HEK293 (cell line): Measurements from ENCODE around the gene KCNT1.

Experiments used
- CTCF ChIA-PET: fragments of 350-600 bp; formaldehyde crosslinking; extraction: SDS; loops from one replicate; lab custom pipeline; 2021; ENCODE audit warnings: antibody characterized with exemption; lab: Yijun Ruan, JAX
- POLR2A ChIA-PET: fragments of 300-600 bp; formaldehyde crosslinking; extraction: SDS; loops from one replicate; lab custom pipeline; 2020; ENCODE audit warnings: antibody characterized with exemption, inconsistent platforms; lab: Yijun Ruan, JAX
- H3K27ac ChIP-seq: fragments of 200-500 bp; sonication (Bioruptor generic); 2 replicates; pipeline ENCODE4 v1.5.1; 2014; ENCODE audit warnings: low read depth, low read length, control low read depth, inconsistent platforms; ENCODE audit errors: extremely low read depth
- H3K36me3 ChIP-seq, 2 experiments: fragments of 200-500 bp in 1 of 2; sonication (Bioruptor generic) in 1 of 2; 1 replicate in 1 of 2; 2 replicates in 1 of 2; pipeline ENCODE4 v1.5.1; 2014 to 2017; ENCODE audit warnings: inconsistent platforms in 2 of 2, low read length in 2 of 2; ENCODE audit not compliant: control insufficient read depth in 2 of 2, insufficient read depth in 1 of 2
- H3K4me1 ChIP-seq: fragments of 200-500 bp; sonication (Bioruptor generic); 2 replicates; pipeline ENCODE4 v1.5.1; 2014; ENCODE audit warnings: mild to moderate bottlenecking, low read length, inconsistent platforms; ENCODE audit not compliant: control insufficient read depth, insufficient read depth
- H3K4me3 ChIP-seq: 2 replicates; pipeline ENCODE4 v1.5.1; 2011; ENCODE audit warnings: low read depth, mild to moderate bottlenecking, control low read depth, low read length, moderate library complexity
- H3K9me3 ChIP-seq: fragments of 200-500 bp; sonication (Bioruptor generic); 2 replicates; pipeline ENCODE4 v1.5.1; 2014; ENCODE audit warnings: low read depth, low read length, inconsistent platforms; ENCODE audit not compliant: control insufficient read depth, insufficient read depth
- ELK4 ChIP-seq: IDR thresholded peaks from 2 replicates; pipeline ENCODE4 v1.6.1; 2011; ENCODE audit warnings: mild to moderate bottlenecking, low read depth, low read length, borderline replicate concordance
- KLF17 ChIP-seq: fragments of 450-650 bp; formaldehyde crosslinking; IDR thresholded peaks from 2 replicates; pipeline ENCODE4 v1.5.1; 2016; ENCODE audit warnings: missing biosample characterization, missing genetic modification characterization
- KLF7 ChIP-seq: fragments of 450-650 bp; formaldehyde crosslinking; IDR thresholded peaks from 2 replicates; pipeline ENCODE4 v1.5.1; 2016; ENCODE audit warnings: missing biosample characterization, missing genetic modification characterization, borderline replicate concordance
- MEIS1 ChIP-seq: sonication (generic); formaldehyde crosslinking; IDR thresholded peaks from 2 replicates; pipeline ENCODE4 v1.8.1; 2022; ENCODE audit warnings: missing genetic modification reagents, mild to moderate bottlenecking, borderline replicate concordance
- PATZ1 ChIP-seq: fragments of 450-650 bp; formaldehyde crosslinking; IDR thresholded peaks from 2 replicates; pipeline ENCODE4 v1.5.1; 2016; ENCODE audit warnings: missing biosample characterization, missing genetic modification characterization
- RBAK ChIP-seq: fragments of 450-650 bp; formaldehyde crosslinking; IDR thresholded peaks from 2 replicates; pipeline ENCODE4 v1.5.1; 2016; ENCODE audit warnings: missing biosample characterization, missing genetic modification characterization
- REST ChIP-seq: fragments of 450-650 bp; formaldehyde crosslinking; IDR thresholded peaks from 2 replicates; pipeline ENCODE4 v1.5.1; 2016; ENCODE audit warnings: missing biosample characterization, missing genetic modification characterization
- ZNF114 ChIP-seq: fragments of 450-650 bp; formaldehyde crosslinking; IDR thresholded peaks from 2 replicates; pipeline ENCODE4 v1.5.0; 2017; ENCODE audit warnings: missing biosample characterization, missing genetic modification characterization
- ZNF248 ChIP-seq: fragments of 450-650 bp; formaldehyde crosslinking; IDR thresholded peaks from 2 replicates; pipeline ENCODE4 v1.5.1; 2017; ENCODE audit warnings: missing biosample characterization, missing genetic modification characterization
- ZNF292 ChIP-seq: fragments of 450-650 bp; formaldehyde crosslinking; IDR thresholded peaks from 2 replicates; pipeline ENCODE4 v1.5.1; 2016; ENCODE audit warnings: low read depth, missing biosample characterization, missing genetic modification characterization, borderline replicate concordance
- ZNF473 ChIP-seq: fragments of 450-650 bp; formaldehyde crosslinking; IDR thresholded peaks from 2 replicates; pipeline ENCODE4 v1.5.1; 2017; ENCODE audit warnings: missing biosample characterization, missing genetic modification characterization
- ZNF580 ChIP-seq: fragments of 450-650 bp; formaldehyde crosslinking; IDR thresholded peaks from 2 replicates; pipeline ENCODE4 v1.5.1; 2016; ENCODE audit warnings: missing biosample characterization, missing genetic modification characterization
- ZNF596 ChIP-seq: fragments of 450-650 bp; IDR thresholded peaks from 2 replicates; pipeline ENCODE4 v1.5.0; 2018; ENCODE audit warnings: missing biosample characterization, mild to moderate bottlenecking, missing genetic modification characterization, moderate library complexity
- ZNF600 ChIP-seq: fragments of 450-650 bp; formaldehyde crosslinking; IDR thresholded peaks from 2 replicates; pipeline ENCODE4 v1.5.1; 2016; ENCODE audit warnings: missing biosample characterization, missing genetic modification characterization
- ZNF654 ChIP-seq: fragments of 450-650 bp; formaldehyde crosslinking; IDR thresholded peaks from 2 replicates; pipeline ENCODE4 v1.5.1; 2016; ENCODE audit warnings: low read depth, missing biosample characterization, missing genetic modification characterization
- ZNF660 ChIP-seq: fragments of 450-650 bp; IDR thresholded peaks from 2 replicates; pipeline ENCODE4 v1.5.1; 2018; ENCODE audit warnings: missing biosample characterization, mild to moderate bottlenecking, missing genetic modification characterization
- ZNF777 ChIP-seq: fragments of 450-650 bp; formaldehyde crosslinking; IDR thresholded peaks from 2 replicates; pipeline ENCODE4 v1.5.1; 2017; ENCODE audit warnings: missing biosample characterization, missing genetic modification characterization, borderline replicate concordance
- ZNF785 ChIP-seq: fragments of 450-650 bp; formaldehyde crosslinking; IDR thresholded peaks from 2 replicates; pipeline ENCODE4 v1.5.1; 2016; ENCODE audit warnings: missing biosample characterization, missing genetic modification characterization
- ZNF791 ChIP-seq: fragments of 450-650 bp; formaldehyde crosslinking; IDR thresholded peaks from 2 replicates; pipeline ENCODE4 v1.5.1; 2016; ENCODE audit warnings: missing biosample characterization, missing genetic modification characterization
- ZNF830 ChIP-seq: fragments of 450-650 bp; IDR thresholded peaks from 2 replicates; pipeline ENCODE4 v1.5.0; 2018; ENCODE audit warnings: missing biosample characterization, missing genetic modification characterization, low read depth, mild to moderate bottlenecking, moderate library complexity
- ZXDB ChIP-seq: fragments of 450-650 bp; formaldehyde crosslinking; IDR thresholded peaks from 2 replicates; pipeline ENCODE4 v1.5.1; 2016; ENCODE audit warnings: missing biosample characterization, missing genetic modification characterization

KCNT1 gene

GRCh38 chr9:135770203-135770535 is 68.2 kb downstream of the KCNT1 start:
- CTCF ChIA-PET, result interaction anchor here (0.6 to 1.5 kb wide), 2 partner anchors 28 to 719 kb away, joined by 3 to 4 read pairs; no protein-coding TSS in a partner anchor
- Histone ChIP-seq H3K36me3 (no peaks in the 10 kb centered on the region), H3K4me3 (no peak overlapping the region), H3K4me1 (no peaks in the 10 kb centered on the region), H3K9me3 (no peaks in the 10 kb centered on the region), H3K27ac (no peak overlapping the region)
- POLR2A ChIA-PET, result no interaction called here
- TF ChIP-seq ZNF654 (tag by site-specific recombination) (no peak), KLF7 (no peak), ZNF785 (tag by site-specific recombination) (no peak), ZXDB (tag by site-specific recombination) (no peak), KLF17 (0 out of 2 replicates have a peak, but pooled peaks have one; percentile 37)

- TF ChIP-seq PATZ1 (no peak), ZNF660 (tag by site-specific recombination) (no peak), ZNF777 (tag by site-specific recombination) (no peak), ZNF600 (no peak), ZNF473 (tag by site-specific recombination) (no peak), ZNF791 (tag by site-specific recombination) (no peak), RBAK (tag by site-specific recombination) (no peak), ZNF248 (tag by site-specific recombination) (no peak), ZNF580 (tag by site-specific recombination) (no peak), ZNF292 (no peak), ZNF114 (no peak), MEIS1 (no peak), ELK4 (no peak), REST (tag by site-specific recombination) (no peak), ZNF830 (tag by site-specific recombination) (no peak), ZNF596 (tag by site-specific recombination) (no peak)
- no peak overlapping the region for H3K4me3 ChIP-seq
- H3K4me1 ChIP-seq, result no peaks in the 10 kb centered on the region
- CTCF ChIA-PET, result interaction anchor here (0.6 to 1.5 kb wide), 2 partner anchors 27 to 718 kb away, joined by 3 to 4 read pairs; no protein-coding TSS in a partner anchor
- POLR2A ChIA-PET, result no interaction called here
- no peaks in the 10 kb centered on the region for H3K36me3 ChIP-seq
- H3K9me3 ChIP-seq, result no peaks in the 10 kb centered on the region
- H3K27ac ChIP-seq, result no peak overlapping the region
Measured at GRCh38 chr9:135770771-135771170, 68.8 kb downstream of the KCNT1 start.
